ES-I3 (cell line): ENCODE results near the gene AFF2.

Experiments used
- H3K36me3 ChIP-seq: 2 replicates; pipeline ENCODE4 v1.6.1; 2013; ENCODE audit warnings: mild to moderate bottlenecking, low read length, control low read depth, moderate library complexity; ENCODE audit not compliant: insufficient read depth
- H3K4me1 ChIP-seq: 2 replicates; pipeline ENCODE4 v1.6.1; 2013; ENCODE audit warnings: mild to moderate bottlenecking, control low read depth, low read length; ENCODE audit not compliant: insufficient read depth
- H3K9ac ChIP-seq: 2 replicates; pipeline ENCODE4 v1.6.1; 2013; ENCODE audit warnings: low read depth, mild to moderate bottlenecking, low read length, moderate library complexity
- H3K9me3 ChIP-seq: 2 replicates; pipeline ENCODE4 v1.6.1; 2013; ENCODE audit warnings: mild to moderate bottlenecking, low read length, moderate library complexity; ENCODE audit not compliant: control insufficient read depth, insufficient read depth

Gene AFF2

DNA sequence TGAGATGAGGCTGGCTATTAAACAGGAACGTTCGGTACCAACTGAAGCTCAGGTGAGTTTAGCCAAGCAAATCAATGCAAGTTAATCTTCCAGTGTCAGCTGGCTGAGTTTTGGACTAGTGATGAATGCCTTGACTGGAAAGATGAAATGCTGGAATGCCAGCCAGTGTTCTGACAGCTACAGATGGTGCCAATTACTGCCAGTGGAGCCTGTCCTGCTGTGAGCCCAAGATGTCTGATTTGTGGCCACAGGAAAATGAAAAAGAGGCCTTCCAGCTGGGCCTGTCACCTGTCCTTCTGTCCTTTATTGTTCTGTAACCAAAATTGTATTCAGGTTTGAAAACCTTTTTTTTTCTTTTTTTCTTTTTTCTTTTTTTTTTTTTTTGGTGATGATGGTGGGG is 223.1 kb downstream of the AFF2 start:
- Histone ChIP-seq H3K9me3 (no peaks in the 10 kb centered on the region), H3K4me1 (no peaks in the 10 kb centered on the region), H3K36me3 (no peaks in the 10 kb centered on the region), H3K9ac (no peak overlapping the region)

DNA sequence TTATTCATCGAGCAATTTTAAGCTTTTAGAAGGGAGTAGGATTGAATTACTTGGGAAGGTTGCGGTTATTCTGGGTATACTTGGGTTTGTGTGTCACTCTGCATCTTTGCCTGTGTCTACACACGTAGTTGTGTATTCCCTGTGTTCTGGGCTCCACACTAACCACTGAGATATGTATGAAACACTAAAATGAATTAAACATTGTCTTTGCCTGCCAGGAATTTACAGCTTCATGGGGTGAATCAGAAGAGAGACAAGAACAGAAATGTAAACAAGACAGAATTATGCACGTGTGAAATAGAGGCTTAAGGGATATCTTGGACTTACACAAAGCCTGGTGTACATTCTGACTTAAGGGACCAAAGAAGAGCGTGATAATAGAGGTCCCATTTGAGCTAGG is 228.5 kb downstream of the AFF2 start:
- H3K4me1 ChIP-seq, result no peaks in the 10 kb centered on the region
- H3K9ac ChIP-seq, result no peak overlapping the region
- no peaks in the 10 kb centered on the region for H3K9me3 ChIP-seq
- H3K36me3 ChIP-seq, result no peaks in the 10 kb centered on the region

DNA sequence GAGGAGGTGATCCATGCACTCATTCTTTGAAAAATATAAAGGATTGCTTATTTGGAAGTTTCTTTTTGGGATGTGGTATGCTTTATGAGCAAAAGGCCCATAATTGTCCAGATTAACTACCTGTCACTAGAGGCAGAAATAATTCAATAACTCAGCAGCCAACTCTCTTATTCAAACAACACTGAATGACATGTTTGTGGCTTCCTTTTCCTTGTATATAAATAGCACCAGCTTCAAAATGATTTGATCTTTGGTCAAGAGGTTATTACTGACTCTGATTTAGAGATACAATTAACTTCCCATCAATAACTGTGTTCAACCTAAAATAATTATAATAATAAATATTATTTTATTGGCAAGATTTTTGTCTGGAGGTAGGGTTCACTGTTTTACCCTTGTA is 232.3 kb downstream of the AFF2 start:
- H3K9ac ChIP-seq, result no peak overlapping the region
- H3K36me3 ChIP-seq, result no peaks in the 10 kb centered on the region
- H3K9me3 ChIP-seq, result no peaks in the 10 kb centered on the region
- H3K4me1 ChIP-seq, result no peaks in the 10 kb centered on the region

DNA sequence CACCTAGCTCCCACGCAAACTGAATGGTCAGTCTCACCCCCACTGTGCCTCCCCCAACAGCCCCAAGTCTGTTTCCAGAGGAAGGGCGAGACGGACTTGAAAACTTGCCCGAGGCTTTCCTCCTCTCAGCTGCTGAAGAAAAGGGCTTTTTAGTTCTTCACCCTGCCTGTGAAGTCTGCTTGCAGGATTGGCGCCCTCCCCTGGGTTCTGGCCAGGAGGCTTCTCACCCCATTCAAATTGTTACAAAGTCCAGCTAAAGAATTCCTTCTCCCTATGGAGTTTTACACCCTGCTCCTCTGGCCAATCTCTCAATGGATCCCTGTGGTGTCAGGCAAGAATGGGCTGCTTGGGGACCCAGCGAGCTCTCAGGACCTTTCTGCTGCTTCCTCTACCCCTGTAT is 241.0 kb downstream of the AFF2 start:
- Histone ChIP-seq H3K9ac (no peak overlapping the region), H3K4me1 (peaks cover 8% of the 10 kb centered on the region; the same call in 1 of the 2 replicates), H3K9me3 (no peaks in the 10 kb centered on the region), H3K36me3 (no peaks in the 10 kb centered on the region)

DNA sequence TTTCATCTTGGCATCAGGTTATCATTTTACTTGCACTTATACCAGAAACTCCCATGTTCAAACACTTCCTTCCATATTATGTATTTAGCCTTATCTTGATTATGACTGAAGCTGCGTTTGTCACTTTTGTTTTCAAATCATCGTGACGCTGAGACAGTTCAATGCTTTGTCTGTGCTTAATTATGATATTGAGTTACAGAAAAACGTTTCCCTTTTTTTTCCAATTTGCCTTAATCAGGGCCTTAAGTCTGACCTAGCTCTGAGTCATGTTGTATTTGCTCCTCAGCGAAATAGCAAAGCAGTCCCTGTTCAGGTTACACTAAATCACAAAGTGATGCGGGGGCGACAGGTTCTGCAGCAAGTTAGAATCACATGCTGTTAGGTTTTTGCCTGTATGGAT is 254.7 kb downstream of the AFF2 start:
- H3K9ac ChIP-seq, result no peak overlapping the region
- H3K9me3 ChIP-seq, result no peaks in the 10 kb centered on the region
- no peaks in the 10 kb centered on the region for H3K36me3 ChIP-seq
- H3K4me1 ChIP-seq, result no peaks in the 10 kb centered on the region

DNA sequence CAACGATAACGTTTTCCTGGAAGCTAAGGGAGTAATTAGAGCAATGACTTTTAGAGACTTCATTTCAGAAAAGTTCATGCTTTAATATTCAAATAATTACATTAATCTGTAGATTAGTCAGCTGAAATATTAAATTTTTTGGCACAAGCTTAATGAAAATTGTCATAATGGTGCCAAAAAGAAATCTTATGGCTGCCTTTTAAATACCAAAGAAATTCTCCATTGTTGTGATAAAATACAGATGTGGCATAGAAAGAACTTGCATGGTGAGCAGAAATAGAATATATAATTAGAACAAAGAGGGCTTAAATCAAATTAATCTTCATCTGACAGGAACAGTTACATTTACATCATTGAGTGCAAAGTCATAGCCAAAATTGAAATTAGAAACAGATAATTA is 263.5 kb downstream of the AFF2 start:
- Histone ChIP-seq H3K9me3 (no peaks in the 10 kb centered on the region), H3K4me1 (no peaks in the 10 kb centered on the region), H3K36me3 (no peaks in the 10 kb centered on the region), H3K9ac (no peak overlapping the region)

DNA sequence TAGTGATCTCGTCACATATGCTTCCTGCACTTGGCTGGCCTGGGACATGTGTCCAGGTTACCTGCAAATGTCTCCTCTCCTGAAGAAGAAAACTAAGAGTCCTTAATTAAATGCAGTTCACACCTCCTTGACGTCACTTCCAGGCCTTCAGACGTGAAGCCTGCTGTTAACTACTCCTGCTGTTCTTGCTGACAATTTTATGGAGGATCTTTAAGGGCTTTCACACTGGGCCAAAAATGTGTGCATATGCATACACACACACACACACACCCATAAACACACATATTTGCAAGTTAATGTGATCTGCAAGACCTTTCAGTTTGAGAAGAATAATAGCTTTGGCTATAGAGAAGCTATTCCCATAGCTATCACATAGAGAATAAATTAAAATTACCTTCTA is 267.9 kb downstream of the AFF2 start:
- no peaks in the 10 kb centered on the region for H3K36me3 ChIP-seq
- no peak overlapping the region for H3K9ac ChIP-seq
- no peaks in the 10 kb centered on the region for H3K9me3 ChIP-seq
- H3K4me1 ChIP-seq, result peaks cover 3% of the 10 kb centered on the region; the same call in 1 of the 2 replicates

DNA sequence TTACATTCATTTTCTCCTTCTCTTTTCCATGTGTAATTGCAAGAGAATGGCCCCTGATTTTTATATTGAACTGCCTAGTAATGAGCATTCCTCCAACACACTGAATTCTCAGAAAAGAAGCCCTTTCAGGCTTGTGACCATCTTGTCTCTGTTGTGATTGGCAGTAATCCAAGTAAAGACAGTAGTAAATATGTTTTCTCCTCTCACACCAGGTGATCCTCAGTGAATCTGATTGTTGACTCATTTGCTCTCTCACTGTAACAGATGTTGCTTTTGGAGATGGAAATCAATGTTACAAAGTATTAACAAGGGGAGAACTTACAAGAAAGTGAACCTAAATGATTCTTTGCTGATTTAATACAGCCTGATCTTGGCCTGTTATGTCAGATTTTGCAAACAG is 271.0 kb downstream of the AFF2 start:
- Histone ChIP-seq H3K4me1 (peaks cover 3% of the 10 kb centered on the region; the same call in 1 of the 2 replicates), H3K36me3 (no peaks in the 10 kb centered on the region), H3K9ac (no peak overlapping the region), H3K9me3 (peaks cover 4% of the 10 kb centered on the region; the same call in 1 of the 2 replicates)

DNA sequence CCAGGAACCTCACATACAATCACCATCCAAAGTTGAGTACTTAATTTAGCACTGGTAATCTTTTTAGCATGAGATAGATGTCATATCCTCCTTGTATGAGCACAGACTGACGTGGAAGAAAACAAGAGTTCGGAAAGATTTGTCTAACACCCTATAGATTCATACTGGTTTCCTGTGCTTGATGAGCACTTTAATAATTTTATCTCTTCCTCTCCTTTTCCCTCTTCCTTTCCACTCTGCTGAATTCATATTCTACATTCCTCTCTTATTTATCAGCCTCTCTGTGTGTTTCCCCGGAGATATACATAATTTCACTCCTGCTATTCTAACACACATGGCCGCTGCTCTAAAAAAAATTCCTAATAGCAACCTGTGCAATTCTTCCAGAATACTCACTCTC is 273.9 kb downstream of the AFF2 start:
- Histone ChIP-seq H3K4me1 (peaks cover 3% of the 10 kb centered on the region; the same call in 1 of the 2 replicates), H3K9me3 (peaks cover 4% of the 10 kb centered on the region; the same call in 1 of the 2 replicates), H3K9ac (no peak overlapping the region), H3K36me3 (no peaks in the 10 kb centered on the region)

DNA sequence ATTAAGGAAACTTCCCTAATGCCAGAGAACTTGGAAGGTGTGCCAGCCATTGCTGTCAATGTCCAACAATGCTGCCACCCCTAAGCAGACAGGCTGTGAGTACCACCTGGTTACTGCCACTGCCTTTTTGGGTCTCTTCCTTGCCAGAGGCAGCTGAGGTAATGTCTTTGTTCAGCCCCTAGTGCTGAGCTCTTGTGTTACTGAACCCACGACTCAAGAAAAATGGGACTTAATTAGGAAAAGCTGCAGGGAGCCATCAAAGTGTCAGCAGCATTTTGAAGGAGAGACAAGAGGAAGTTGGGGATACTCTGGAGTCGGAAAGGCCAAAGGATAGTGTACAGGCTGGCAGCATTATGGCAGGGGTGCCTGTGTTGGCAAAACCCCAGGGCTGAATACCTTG is 283.7 kb downstream of the AFF2 start:
- Histone ChIP-seq H3K36me3 (no peaks in the 10 kb centered on the region), H3K9me3 (no peaks in the 10 kb centered on the region), H3K4me1 (peaks cover 19% of the 10 kb centered on the region; the same call in 1 of the 2 replicates), H3K9ac (no peak overlapping the region)

DNA sequence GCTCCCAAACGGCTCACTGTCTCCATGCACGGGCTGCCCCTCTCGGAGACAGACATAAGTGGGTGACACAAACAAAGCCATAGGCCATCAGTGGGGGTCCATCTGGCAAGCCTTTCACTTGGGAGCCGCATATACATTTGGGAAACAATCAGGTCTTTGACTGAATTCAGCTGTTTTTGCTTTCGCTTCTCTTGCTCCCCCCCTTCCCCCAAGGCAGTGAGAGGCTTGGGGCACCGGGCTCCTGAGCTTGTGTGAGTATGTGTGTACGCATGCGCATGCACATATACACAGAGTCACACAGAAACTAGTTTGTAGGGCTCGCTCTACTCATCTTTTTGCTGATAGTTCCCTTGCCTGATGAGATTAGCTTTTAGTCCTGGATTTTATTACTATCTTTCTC is 284.4 kb downstream of the AFF2 start:
- no peaks in the 10 kb centered on the region for H3K36me3 ChIP-seq
- H3K4me1 ChIP-seq, result peaks cover 19% of the 10 kb centered on the region; the same call in 1 of the 2 replicates
- no peaks in the 10 kb centered on the region for H3K9me3 ChIP-seq
- no peak overlapping the region for H3K9ac ChIP-seq

DNA sequence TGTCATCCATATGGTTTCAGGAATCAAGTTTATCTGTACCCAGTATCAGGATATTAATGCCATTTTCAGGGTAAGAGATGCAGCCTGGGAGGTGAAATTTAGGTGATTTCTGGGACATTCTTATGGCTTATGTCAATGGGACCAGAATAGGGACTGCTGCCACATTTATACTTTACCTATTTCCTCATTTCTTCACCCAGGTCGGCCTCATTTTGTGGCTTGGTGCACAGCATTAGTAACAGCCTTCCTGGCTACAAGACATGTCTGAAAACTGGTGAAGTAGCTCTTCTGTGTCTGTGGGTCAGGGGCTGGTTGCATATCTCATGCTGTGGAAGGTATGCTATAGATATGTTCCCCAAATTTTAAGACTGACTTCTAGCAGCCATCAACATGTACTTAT is 284.8 kb downstream of the AFF2 start:
- Histone ChIP-seq H3K4me1 (peaks cover 19% of the 10 kb centered on the region; the same call in 1 of the 2 replicates), H3K9ac (no peak overlapping the region), H3K36me3 (no peaks in the 10 kb centered on the region), H3K9me3 (no peaks in the 10 kb centered on the region)

DNA sequence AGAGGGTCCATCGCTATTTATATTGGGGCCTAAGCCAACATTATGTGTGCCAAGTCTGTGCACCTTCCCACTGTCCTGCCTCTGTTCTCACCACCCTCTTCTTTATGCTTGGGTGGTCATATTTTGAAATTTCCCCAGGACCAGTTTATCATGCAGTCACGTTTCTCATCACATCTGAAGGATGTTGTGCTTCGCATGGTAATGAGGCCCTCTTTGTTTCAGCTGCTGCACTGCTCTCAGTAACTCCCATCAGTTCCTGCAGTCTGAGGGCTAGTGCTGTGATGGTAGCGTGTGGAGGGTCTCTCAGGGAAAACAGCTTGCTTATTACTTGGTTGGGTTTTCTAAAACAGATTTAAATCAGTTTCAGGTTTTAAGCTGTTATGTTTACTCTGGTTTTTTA is 288.0 kb downstream of the AFF2 start:
- Histone ChIP-seq H3K9me3 (no peaks in the 10 kb centered on the region), H3K4me1 (peaks cover 19% of the 10 kb centered on the region; the same call in 1 of the 2 replicates)

DNA sequence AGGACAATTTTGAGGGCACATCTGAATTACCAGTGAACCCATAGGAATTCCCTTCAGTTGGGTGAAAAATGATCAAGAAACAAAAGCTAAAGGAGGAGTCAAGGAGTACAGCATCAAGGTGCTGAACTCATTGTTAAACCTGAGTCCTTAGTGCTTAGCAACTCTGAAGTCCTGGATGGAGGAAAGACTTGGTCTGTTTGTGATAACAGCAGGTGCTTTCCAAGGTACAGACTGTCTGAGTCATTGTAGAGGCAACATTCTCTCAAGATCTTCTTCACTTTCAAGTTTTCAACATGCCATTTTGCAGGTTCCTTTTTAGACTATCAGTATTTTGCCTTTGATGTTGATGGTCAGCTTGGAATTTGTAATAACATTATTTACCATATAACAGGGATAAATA is 293.9 kb downstream of the AFF2 start:
- no peaks in the 10 kb centered on the region for H3K36me3 ChIP-seq
- no peak overlapping the region for H3K9ac ChIP-seq
- no peaks in the 10 kb centered on the region for H3K9me3 ChIP-seq
- no peaks in the 10 kb centered on the region for H3K4me1 ChIP-seq

More for the DNA sequence above, 288.0 kb downstream of the AFF2 start:
- no peak overlapping the region for H3K9ac ChIP-seq
- no peaks in the 10 kb centered on the region for H3K36me3 ChIP-seq

DNA sequence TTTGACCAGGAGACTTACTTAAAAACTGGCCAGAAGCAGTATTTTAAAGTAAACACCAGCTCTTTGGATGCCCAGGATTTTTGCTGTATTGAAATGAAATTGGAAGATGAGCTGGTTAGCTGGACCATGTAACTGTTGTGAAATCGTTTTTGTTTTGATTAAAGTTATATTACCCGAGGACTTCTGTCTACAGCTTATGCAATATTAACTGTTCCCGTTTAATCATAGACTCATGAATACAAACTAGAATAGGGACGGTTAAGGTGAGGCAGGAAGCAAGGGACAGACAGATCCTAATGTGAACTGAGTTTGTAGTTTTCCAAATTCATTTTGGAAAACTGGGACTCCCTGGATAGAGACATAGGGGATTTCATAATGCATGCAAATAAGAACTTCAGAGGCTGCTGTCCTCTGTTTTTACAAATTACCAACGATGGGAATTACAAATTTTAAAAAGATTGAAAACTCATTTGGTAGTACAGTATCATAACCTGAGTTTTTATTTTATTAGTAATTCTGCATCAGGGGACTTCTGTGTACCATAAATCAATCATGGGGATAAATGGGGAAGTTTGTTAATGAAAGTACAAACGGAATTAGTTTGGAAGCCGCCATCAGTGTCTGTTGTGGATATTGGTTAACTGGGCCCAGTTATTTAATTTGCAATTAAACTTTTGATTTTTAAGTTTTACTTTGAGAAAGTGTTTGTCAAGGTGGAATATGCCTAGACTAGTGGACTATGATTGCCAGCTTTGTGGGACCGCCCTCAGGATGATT is 304.4 kb downstream of the AFF2 start:
- no peaks in the 10 kb centered on the region for H3K9me3 ChIP-seq
- no peaks in the 10 kb centered on the region for H3K36me3 ChIP-seq
- 0 out of 2 replicates have a peak, but pooled peaks cover 6% of the 10 kb centered on the region for H3K4me1 ChIP-seq
- no peak overlapping the region for H3K9ac ChIP-seq
